Nephron progenitor cell (in vitro differentiated cells): ENCODE data around the gene SLC17A9.

Experiments used
- DNase-seq: peaks from one replicate; pipeline ENCODE4 v3.0.0; 2021
- H3K27ac Mint-ChIP-seq: 2 replicates; pipeline ENCODE4 v1.8.0; 2021; ENCODE audit warnings: mild to moderate bottlenecking, moderate library complexity, mixed read lengths
- H3K27me3 Mint-ChIP-seq: 2 replicates; pipeline ENCODE4 v1.8.0; 2021; ENCODE audit warnings: mild to moderate bottlenecking, low read depth, mixed read lengths; ENCODE audit not compliant: poor library complexity
- H3K36me3 Mint-ChIP-seq: 2 replicates; pipeline ENCODE4 v1.8.0; 2021; ENCODE audit warnings: low read depth, mixed read lengths
- H3K4me1 Mint-ChIP-seq: 2 replicates; pipeline ENCODE4 v1.8.0; 2021; ENCODE audit warnings: mixed read lengths
- H3K4me3 Mint-ChIP-seq: 2 replicates; pipeline ENCODE4 v1.8.0; 2021; ENCODE audit warnings: mild to moderate bottlenecking, moderate library complexity, mixed read lengths
- H3K9me3 Mint-ChIP-seq: 2 replicates; pipeline ENCODE4 v1.8.0; 2021; ENCODE audit warnings: mild to moderate bottlenecking, moderate library complexity, mixed read lengths
- CTCF ChIP-seq: fragments of 200-600 bp; sonication (generic); IDR thresholded peaks from 2 replicates; pipeline ENCODE4 v1.5.0; 2021; ENCODE audit warnings: antibody characterized with exemption

The SLC17A9 gene

GRCh38 chr20:62961310-62961783 is 8.8 kb downstream of the SLC17A9 start:
- Mint-ChIP-seq H3K4me3 (no peak overlapping the region), H3K4me1 (peaks cover 7% of the 10 kb centered on the region), H3K27me3 (peaks cover 4% of the 10 kb centered on the region), H3K36me3 (no peaks in the 10 kb centered on the region), H3K9me3 (no peaks in the 10 kb centered on the region), H3K27ac (no peak overlapping the region)
- DNase-seq = no peak
- TF ChIP-seq CTCF = no peak

- DNase-seq = no peak
- no peaks in the 10 kb centered on the region for H3K36me3 Mint-ChIP-seq
- peaks cover 5% of the 10 kb centered on the region for H3K4me1 Mint-ChIP-seq
- H3K27me3 Mint-ChIP-seq = peaks cover 4% of the 10 kb centered on the region
- H3K4me3 Mint-ChIP-seq = no peak overlapping the region
- H3K9me3 Mint-ChIP-seq = no peaks in the 10 kb centered on the region
- TF ChIP-seq CTCF = no peak
- no peak overlapping the region for H3K27ac Mint-ChIP-seq
These were observed 9.3 kb downstream of the SLC17A9 start for GRCh38 chr20:62961799-62962198.

- Mint-ChIP-seq H3K27ac (no peak overlapping the region), H3K9me3 (no peaks in the 10 kb centered on the region), H3K4me3 (no peak overlapping the region), H3K27me3 (peaks cover 4% of the 10 kb centered on the region), H3K4me1 (peaks cover 5% of the 10 kb centered on the region), H3K36me3 (no peaks in the 10 kb centered on the region)
- no peak for TF ChIP-seq CTCF
- DNase-seq = no peak
These were observed 9.8 kb downstream of the SLC17A9 start for GRCh38 chr20:62962221-62962879.

- Mint-ChIP-seq H3K27me3 (peaks cover 4% of the 10 kb centered on the region), H3K9me3 (no peaks in the 10 kb centered on the region), H3K4me1 (peaks cover 5% of the 10 kb centered on the region), H3K27ac (no peak overlapping the region), H3K4me3 (no peak overlapping the region), H3K36me3 (no peaks in the 10 kb centered on the region)
- no peak for DNase-seq
- TF ChIP-seq CTCF = no peak
These were observed 10.5 kb downstream of the SLC17A9 start for GRCh38 chr20:62962891-62963613.

- no peak for DNase-seq
- Mint-ChIP-seq H3K27ac (no peak overlapping the region), H3K4me3 (no peak overlapping the region), H3K4me1 (peaks cover 5% of the 10 kb centered on the region), H3K27me3 (peaks cover 10% of the 10 kb centered on the region), H3K9me3 (no peaks in the 10 kb centered on the region), H3K36me3 (no peaks in the 10 kb centered on the region)
- no peak for TF ChIP-seq CTCF
These were observed 11.3 kb downstream of the SLC17A9 start for GRCh38 chr20:62963614-62964397.
